22Rv1 (cell line): ENCODE measurements around the gene SPINT1.
A peak's percentile ranks its signal among the peaks of the same experiment; 100 is the strongest.

Experiments
- H3K27ac ChIP-seq: fragments of 450-650 bp; 2 replicates; pipeline ENCODE4 v1.5.1; 2017
- ZFX ChIP-seq: fragments of 450-650 bp; IDR thresholded peaks from 2 replicates; pipeline ENCODE4 v1.6.1; 2017; ENCODE audit warnings: antibody characterized with exemption, borderline replicate concordance
- TF ChIP-seq, protein P1 (sequence below): fragments of 450-650 bp; IDR thresholded peaks from 2 replicates; pipeline ENCODE4 v1.5.1; 2017; ENCODE audit warnings: mild to moderate bottlenecking

Gene SPINT1

DNA sequence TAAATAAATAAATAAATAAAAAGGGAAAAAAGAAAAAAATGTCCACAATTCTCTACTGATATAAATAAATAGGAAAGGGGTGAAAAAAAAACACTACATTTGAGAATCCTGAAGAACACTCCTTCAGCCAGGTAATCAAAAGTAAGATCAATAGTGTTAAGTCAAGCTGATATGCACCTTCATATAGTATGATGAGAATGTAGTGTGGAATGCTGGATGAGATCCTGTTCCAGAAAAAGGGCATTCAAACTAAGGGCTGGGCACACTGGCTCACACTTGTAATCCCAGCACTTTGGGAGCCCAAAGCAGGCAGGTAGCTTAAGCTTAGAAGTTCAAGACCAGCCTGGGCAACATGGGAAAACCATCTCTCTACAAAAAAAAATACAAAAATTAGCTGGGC, 45.3 kb downstream of the SPINT1 start:
- TF ChIP-seq ZFX: no peak

DNA sequence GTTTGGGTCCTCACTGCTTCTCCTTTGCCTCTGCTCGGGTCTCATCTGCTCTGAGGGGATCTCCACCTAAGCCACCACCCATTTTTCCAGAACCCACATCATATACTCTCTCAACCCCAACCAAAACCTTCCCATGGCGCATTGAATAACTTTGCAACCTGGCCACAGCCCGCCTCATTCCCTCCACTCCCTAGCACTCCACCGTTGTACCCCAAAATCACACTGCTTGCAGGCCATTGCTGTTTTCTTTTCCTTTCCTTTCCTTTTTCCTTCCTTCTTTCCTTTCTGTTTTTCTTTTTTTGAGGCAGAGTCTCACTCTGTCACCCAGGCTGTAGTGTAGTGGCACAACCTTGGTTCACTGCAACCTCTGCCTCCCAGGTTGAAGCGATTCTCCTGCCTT, 47.3 kb downstream of the SPINT1 start:
- H3K27ac ChIP-seq: no peak overlapping the region

More for the DNA sequence above, 45.3 kb downstream of the SPINT1 start:
- no peak overlapping the region for H3K27ac ChIP-seq

DNA sequence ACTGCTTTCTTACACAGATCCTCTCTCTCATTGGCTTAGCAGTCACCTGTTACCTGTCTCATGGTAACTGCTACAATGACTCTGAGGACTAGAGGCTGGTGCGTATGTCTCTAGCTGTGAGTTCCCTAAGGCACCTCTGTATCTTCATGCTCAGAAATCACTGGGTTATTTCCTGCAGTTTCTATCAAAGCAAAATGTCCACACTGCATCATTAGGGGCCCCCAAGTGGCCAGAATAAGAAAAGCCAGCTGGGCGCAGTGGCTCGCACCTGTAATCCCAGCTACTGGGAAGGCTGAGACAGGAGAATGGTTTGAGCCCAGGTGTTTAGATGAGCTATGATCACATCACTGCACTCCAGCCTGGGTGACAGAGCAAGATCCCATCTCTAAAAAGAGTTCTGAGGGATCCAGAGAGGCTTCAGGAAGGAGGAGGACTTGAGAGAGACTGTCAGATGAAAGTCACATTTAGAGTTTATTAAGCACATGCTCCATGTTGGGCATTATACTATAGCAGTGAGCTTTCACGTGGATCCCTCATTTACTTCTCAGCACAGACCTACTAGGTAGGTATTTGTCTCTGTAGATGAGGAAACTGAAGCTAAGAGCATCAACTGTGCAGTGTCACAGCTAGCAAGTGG, 48.1 kb downstream of the SPINT1 start:
- no peak overlapping the region for H3K27ac ChIP-seq
- no peak for TF ChIP-seq ZFX
- TF ChIP-seq, protein P1, sequence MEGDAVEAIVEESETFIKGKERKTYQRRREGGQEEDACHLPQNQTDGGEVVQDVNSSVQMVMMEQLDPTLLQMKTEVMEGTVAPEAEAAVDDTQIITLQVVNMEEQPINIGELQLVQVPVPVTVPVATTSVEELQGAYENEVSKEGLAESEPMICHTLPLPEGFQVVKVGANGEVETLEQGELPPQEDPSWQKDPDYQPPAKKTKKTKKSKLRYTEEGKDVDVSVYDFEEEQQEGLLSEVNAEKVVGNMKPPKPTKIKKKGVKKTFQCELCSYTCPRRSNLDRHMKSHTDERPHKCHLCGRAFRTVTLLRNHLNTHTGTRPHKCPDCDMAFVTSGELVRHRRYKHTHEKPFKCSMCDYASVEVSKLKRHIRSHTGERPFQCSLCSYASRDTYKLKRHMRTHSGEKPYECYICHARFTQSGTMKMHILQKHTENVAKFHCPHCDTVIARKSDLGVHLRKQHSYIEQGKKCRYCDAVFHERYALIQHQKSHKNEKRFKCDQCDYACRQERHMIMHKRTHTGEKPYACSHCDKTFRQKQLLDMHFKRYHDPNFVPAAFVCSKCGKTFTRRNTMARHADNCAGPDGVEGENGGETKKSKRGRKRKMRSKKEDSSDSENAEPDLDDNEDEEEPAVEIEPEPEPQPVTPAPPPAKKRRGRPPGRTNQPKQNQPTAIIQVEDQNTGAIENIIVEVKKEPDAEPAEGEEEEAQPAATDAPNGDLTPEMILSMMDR: peak; percentile 79

More for the DNA sequence above, 47.3 kb downstream of the SPINT1 start:
- TF ChIP-seq, protein P1: no peak
- no peak for TF ChIP-seq ZFX

- no peak for TF ChIP-seq ZFX
- TF ChIP-seq, protein P1: no peak
- no peak overlapping the region for H3K27ac ChIP-seq
Observed at GRCh38 chr15:40892447-40893012, 48.7 kb downstream of the SPINT1 start.

DNA sequence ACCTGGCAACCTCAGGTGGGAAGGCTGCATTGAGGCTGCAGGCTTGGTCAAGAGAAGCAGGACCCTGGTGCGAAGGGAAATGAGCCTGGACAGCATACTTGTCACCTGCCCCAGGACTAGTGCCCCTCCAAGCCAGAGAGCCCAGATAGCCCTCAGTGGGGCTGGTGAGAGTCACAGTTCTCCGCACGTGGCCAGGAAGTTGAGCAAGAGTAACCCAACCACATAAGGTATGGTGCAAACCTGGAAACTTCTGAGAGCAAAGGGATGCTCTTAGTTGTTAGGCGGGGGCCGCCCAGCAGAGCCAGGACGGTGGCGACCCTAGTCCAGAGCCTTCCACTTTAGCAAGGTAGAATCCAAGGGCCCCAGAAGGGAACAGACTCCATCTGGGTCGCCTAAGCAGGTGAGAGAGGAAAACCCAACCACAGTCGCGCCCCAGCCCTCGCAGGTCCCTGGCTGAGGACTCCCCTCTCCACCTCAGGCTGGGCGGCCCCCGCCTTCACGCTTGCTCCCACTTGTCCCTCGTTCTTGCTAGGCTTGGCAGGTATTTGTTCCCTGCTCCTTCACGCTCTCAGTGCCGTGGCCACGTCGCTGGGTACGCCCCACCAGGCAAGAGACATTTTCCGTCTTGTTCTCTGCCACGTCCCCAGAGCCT, 49.3 kb downstream of the SPINT1 start:
- no peak overlapping the region for H3K27ac ChIP-seq
- TF ChIP-seq, protein P1: no peak
- no peak for TF ChIP-seq ZFX

DNA sequence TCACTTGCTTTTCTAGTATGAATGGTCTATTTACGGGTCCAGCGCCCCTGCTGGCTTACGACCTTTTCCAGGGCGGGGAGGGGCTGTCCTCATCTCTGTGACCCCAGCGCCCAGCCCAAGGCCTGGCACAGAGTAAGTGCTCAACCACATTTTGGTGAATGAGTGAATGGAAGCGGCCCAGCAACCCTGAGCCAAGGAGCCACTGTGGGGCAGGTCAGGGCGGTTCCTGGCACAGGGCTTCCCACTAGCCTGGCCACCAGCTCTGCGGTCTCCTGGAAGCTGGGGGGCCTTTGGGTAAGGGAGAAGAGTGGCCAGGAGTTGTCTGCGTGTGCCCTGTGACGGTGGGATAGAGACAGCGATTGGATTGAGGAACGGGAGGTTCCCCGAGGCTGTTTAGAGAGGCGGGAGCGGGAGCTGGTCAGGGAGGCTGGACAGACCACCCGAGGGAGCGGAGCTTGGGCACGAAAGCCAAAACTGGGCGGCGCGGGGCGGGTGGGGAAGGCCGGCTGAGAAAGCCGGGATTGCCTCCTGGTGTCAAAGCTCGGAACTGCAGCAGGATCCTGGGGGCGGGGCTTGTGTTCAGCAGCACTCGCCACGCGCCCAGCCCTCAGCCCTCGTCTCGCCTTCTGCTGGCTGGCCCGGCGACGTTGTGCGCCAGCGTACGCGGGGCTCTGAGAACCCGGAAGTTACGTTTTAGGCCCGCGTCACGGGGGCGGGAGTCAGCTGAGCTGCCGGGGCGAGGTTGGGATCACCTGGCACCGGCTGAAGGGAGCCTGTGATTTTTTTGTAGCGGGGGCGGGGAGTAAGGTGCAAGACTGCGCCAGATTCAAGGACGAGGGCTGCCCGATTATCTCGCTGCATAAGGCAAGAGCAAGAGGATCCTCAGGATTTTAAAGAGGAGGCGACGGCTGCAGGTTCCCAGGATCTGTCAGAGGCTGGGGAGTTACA, 50.2 kb downstream of the SPINT1 start, which contains the start of gene VPS18:
Gene VPS18 (plus strand): TSS at position 718 of the 948 bp plus-strand sequence. CDS start 319 bp downstream, outside the sequence.
- peak within 1 kb of the TSS; percentile 79 for H3K27ac ChIP-seq
- no peak for TF ChIP-seq ZFX
- TF ChIP-seq, protein P1: peak; percentile 90

DNA sequence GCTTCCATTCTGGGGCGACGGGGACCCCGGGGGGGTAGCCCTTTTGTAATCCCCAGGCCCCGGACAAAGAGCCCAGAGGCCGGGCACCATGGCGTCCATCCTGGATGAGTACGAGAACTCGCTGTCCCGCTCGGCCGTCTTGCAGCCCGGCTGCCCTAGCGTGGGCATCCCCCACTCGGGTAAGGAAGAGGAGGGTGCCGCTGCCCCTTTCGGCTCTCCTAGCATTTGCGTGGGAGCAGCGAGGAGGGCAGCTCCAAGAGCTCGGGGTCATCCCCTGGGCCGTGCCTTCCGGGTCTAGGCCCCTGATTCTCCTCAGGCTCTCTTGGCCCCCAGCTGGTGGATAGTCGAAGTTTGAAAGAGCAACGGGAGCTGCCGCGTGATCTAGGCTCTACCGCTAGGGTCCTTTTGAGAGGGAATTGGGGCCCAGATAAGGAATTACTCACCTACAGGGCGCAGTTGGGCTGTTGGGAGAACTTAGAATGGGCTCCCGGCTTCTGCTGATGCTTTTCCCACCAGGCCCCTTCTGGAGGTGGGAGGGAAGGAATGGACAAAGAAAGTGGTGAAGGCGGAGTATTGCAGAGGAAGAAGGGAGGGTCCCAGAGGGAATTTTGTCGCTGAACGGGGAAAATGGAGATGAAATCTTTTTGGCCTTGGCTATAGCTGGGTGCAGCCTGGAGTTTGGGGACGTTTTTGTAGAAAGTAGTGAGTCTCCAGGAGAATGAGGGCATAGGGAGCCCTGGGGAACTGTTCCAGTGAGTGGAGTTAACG, 51.0 kb downstream of the SPINT1 start:
- no peak for TF ChIP-seq ZFX
- TF ChIP-seq, protein P1: no peak
- H3K27ac ChIP-seq: peak overlapping the region; percentile 79
